CD4-positive, alpha-beta memory T cell (primary cell): ENCODE data around the gene FANCC. TPM values are rescaled to one million over a fixed set of nuclear protein-coding genes. Genes with fewer than 3 reads are reported as not detected.

Source experiments
- CTCF ChIA-PET: fragments of 350-600 bp; sonication (Branson Sonifier 250); formaldehyde crosslinking; loops from one replicate; lab custom pipeline; 2021; ENCODE audit warnings: inconsistent platforms; ENCODE audit not compliant: partially characterized antibody; lab: Charles Lee
- POLR2A ChIA-PET: fragments of 350-600 bp; sonication (Branson Sonifier 250); formaldehyde crosslinking; loops from one replicate; lab custom pipeline; 2021; ENCODE audit not compliant: partially characterized antibody; lab: Charles Lee
- DNase-seq, 5 donors: peaks; one replicate each; pipeline versions ENCODE4 v3.0.0 to v3.0.0-alpha.2; 2020 to 2022; ENCODE audit warnings: mixed read lengths in 1 of 5
- H3K27ac ChIP-seq: one replicate; pipeline ENCODE4 v1.7.0; 2013; ENCODE audit warnings: low read depth, low read length
- H3K27me3 ChIP-seq: 2 replicates; pipeline ENCODE4 v1.7.0; 2013; ENCODE audit warnings: mild to moderate bottlenecking, low read length, moderate library complexity; ENCODE audit not compliant: insufficient read depth
- H3K36me3 ChIP-seq: 2 replicates; pipeline ENCODE4 v1.7.0; 2013; ENCODE audit warnings: mild to moderate bottlenecking, low read length, moderate library complexity; ENCODE audit not compliant: insufficient read depth
- H3K4me1 ChIP-seq: 2 replicates; pipeline ENCODE4 v1.7.0; 2013; ENCODE audit warnings: mild to moderate bottlenecking, low read length, moderate library complexity; ENCODE audit not compliant: insufficient read depth
- H3K4me3 ChIP-seq, 2 donors: one replicate each; pipeline ENCODE4 v1.7.0; 2013; ENCODE audit warnings: low read length in 2 of 2, mild to moderate bottlenecking in 1 of 2
- H3K9me3 ChIP-seq, 2 donors: one replicate each; pipeline ENCODE4 v1.7.0; 2013; ENCODE audit warnings: low read length in 2 of 2, control low read depth in 1 of 2; ENCODE audit not compliant: control insufficient read depth in 1 of 2
- H3K27ac Mint-ChIP-seq, 7 donors: one replicate each; pipeline ENCODE4 v1.8.0; 2020 to 2021; ENCODE audit warnings: mixed read lengths in 7 of 7, mild to moderate bottlenecking in 6 of 7, inconsistent platforms in 3 of 7, moderate library complexity in 3 of 7
- H3K27me3 Mint-ChIP-seq, 2 donors: one replicate each; pipeline ENCODE4 v1.8.0; 2020 to 2021; ENCODE audit warnings: mixed read lengths in 2 of 2
- H3K36me3 Mint-ChIP-seq, 2 donors: one replicate each; pipeline ENCODE4 v1.8.0; 2020 to 2021; ENCODE audit warnings: mixed read lengths in 2 of 2, inconsistent platforms in 1 of 2, mild to moderate bottlenecking in 1 of 2
- H3K4me1 Mint-ChIP-seq, 4 donors: one replicate each; pipeline ENCODE4 v1.8.0; 2020 to 2021; ENCODE audit warnings: mixed read lengths in 4 of 4, mild to moderate bottlenecking in 1 of 4
- H3K4me3 Mint-ChIP-seq, 8 donors: one replicate each; pipeline ENCODE4 v1.8.0; 2020 to 2021; ENCODE audit warnings: mixed read lengths in 8 of 8, mild to moderate bottlenecking in 7 of 8, moderate library complexity in 6 of 8, inconsistent platforms in 3 of 8
- H3K9me3 Mint-ChIP-seq, 8 donors: one replicate each; pipeline ENCODE4 v1.8.0; 2020 to 2021; ENCODE audit warnings: mixed read lengths in 8 of 8, mild to moderate bottlenecking in 5 of 8, inconsistent platforms in 3 of 8, moderate library complexity in 1 of 8
- intact Hi-C: fragments of 100-400 bp; cut with micrococcal nuclease; formaldehyde crosslinking; loops from one replicate; pipeline ENCODE4 v1.15.1; 2023
- polyA plus RNA-seq, 2 donors: library from polyadenylated mRNA; unstranded; fragments of 300-500 nt; fragmentation: Illumina TruSeq; gene quantifications; one replicate each; pipeline ENCODE4 v1.2.3, GENCODE V29; 2021
- total RNA-seq, 2 experiments: library from RNA; stranded (reverse); gene quantifications; one replicate each; pipeline ENCODE4 v1.2.3, GENCODE V29; 2021

Gene FANCC
- total RNA-seq (1 to 10 TPM; 4.4 to 4.9 TPM), polyA plus RNA-seq (1 to 10 TPM in 1 of 2 donors, under 1 TPM in 1; 0.77 to 2.8 TPM)

- H3K27me3 ChIP-seq = no peaks in the 10 kb centered on the region
- peak within 1 kb of the TSS; percentile 55 to 76 for H3K4me3 ChIP-seq
- Mint-ChIP-seq H3K4me1 (peaks cover 7 to 21% (median 14%) of the 10 kb centered on the region in 4 donors), H3K27ac (peak within 1 kb of the TSS; percentile 87 to 95 (median 89)), H3K27me3 (peaks cover 0 to 3% of the 10 kb centered on the region in 2 donors), H3K36me3 (peaks cover 0 to 6% of the 10 kb centered on the region in 2 donors), H3K9me3 (no peaks in the 10 kb centered on the region), H3K4me3 (peak within 1 kb of the TSS; percentile 91 to 98 (median 93))
- intact Hi-C loops = loop anchor here (2.0 kb wide), 2 partner anchors 193 to 591 kb away; partner anchors contain the start of gene AOPEP
- no peaks in the 10 kb centered on the region for H3K9me3 ChIP-seq
- H3K27ac ChIP-seq = peak within 1 kb of the TSS; percentile 67
- ChIA-PET POLR2A (interaction anchor here (1.0 kb wide), 1 partner anchor 558 kb away, joined by 3 read pairs; the partner anchor contains the start of gene ERCC6L2), CTCF (no interaction called here)
- H3K4me1 ChIP-seq = peaks cover 15% of the 10 kb centered on the region
- peak; percentile 77 to 82 (median 80) for DNase-seq
- no peaks in the 10 kb centered on the region for H3K36me3 ChIP-seq
Measured at GRCh38 chr9:95317119-95317892, at the start of gene FANCC. TSS of gene FANCC (minus strand) at chr9:95317709. CDS start at chr9:95249291, 68,418 bp downstream.

- POLR2A ChIA-PET = no interaction called here
- Mint-ChIP-seq H3K27me3 (peaks cover 19 to 34% of the 10 kb centered on the region in 2 donors), H3K36me3 (no peaks in the 10 kb centered on the region), H3K4me3 (no peak overlapping the region), H3K4me1 (no peaks in the 10 kb centered on the region), H3K27ac (no peak overlapping the region), H3K9me3 (peaks cover 0 to 1% (median 0%) of the 10 kb centered on the region in 8 donors)
- intact Hi-C loops = no loop called here
- H3K36me3 ChIP-seq = no peaks in the 10 kb centered on the region
- CTCF ChIA-PET = interaction anchor here (1.4 kb wide), 1 partner anchor 15 kb away, joined by 3 read pairs; no protein-coding TSS in a partner anchor
- H3K27me3 ChIP-seq = no peaks in the 10 kb centered on the region
- DNase-seq = no peak
- no peak overlapping the region for H3K27ac ChIP-seq
- H3K4me1 ChIP-seq = no peaks in the 10 kb centered on the region
- H3K4me3 ChIP-seq = no peak overlapping the region
- H3K9me3 ChIP-seq = no peaks in the 10 kb centered on the region
Measured at GRCh38 chr9:95366731-95367325, 49.3 kb upstream of the FANCC start.

- H3K27ac Mint-ChIP-seq = no peak overlapping the region
- Histone ChIP-seq H3K36me3 (no peaks in the 10 kb centered on the region), H3K27me3 (no peaks in the 10 kb centered on the region), H3K4me3 (no peak overlapping the region), H3K4me1 (no peaks in the 10 kb centered on the region), H3K9me3 (no peaks in the 10 kb centered on the region), H3K27ac (no peak overlapping the region)
- H3K4me1 Mint-ChIP-seq = no peaks in the 10 kb centered on the region
- no peak for DNase-seq
- ChIA-PET POLR2A (no interaction called here), CTCF (no interaction called here)
- no peaks in the 10 kb centered on the region for H3K36me3 Mint-ChIP-seq
- intact Hi-C loops = no loop called here
- H3K9me3 Mint-ChIP-seq = peaks cover 0 to 1% (median 0%) of the 10 kb centered on the region in 8 donors
- no peak overlapping the region for H3K4me3 Mint-ChIP-seq
- peaks cover 17 to 37% of the 10 kb centered on the region in 2 donors for H3K27me3 Mint-ChIP-seq
Measured at GRCh38 chr9:95365766-95366165, 48.3 kb upstream of the FANCC start.

GRCh38 chr9:95363051-95363841 is 45.7 kb upstream of the FANCC start:
- Histone ChIP-seq H3K36me3 (no peaks in the 10 kb centered on the region), H3K4me3 (no peak overlapping the region), H3K27me3 (no peaks in the 10 kb centered on the region), H3K27ac (no peak overlapping the region), H3K4me1 (no peaks in the 10 kb centered on the region), H3K9me3 (no peaks in the 10 kb centered on the region)
- intact Hi-C loops = no loop called here
- POLR2A ChIA-PET = no interaction called here
- H3K27me3 Mint-ChIP-seq = peaks cover 15 to 26% of the 10 kb centered on the region in 2 donors
- DNase-seq = no peak
- no peaks in the 10 kb centered on the region for H3K4me1 Mint-ChIP-seq
- CTCF ChIA-PET = no interaction called here
- no peak overlapping the region for H3K27ac Mint-ChIP-seq
- H3K4me3 Mint-ChIP-seq = no peak overlapping the region
- H3K36me3 Mint-ChIP-seq = no peaks in the 10 kb centered on the region
- no peaks in the 10 kb centered on the region for H3K9me3 Mint-ChIP-seq

- H3K27me3 ChIP-seq = no peaks in the 10 kb centered on the region
Measured at GRCh38 chr9:95360866-95361265, 43.4 kb upstream of the FANCC start.

GRCh38 chr9:95357316-95357715 is 39.8 kb upstream of the FANCC start:
- DNase-seq = no peak
- H3K27ac Mint-ChIP-seq = no peak overlapping the region
- POLR2A ChIA-PET = no interaction called here
- Histone ChIP-seq H3K4me1 (no peaks in the 10 kb centered on the region), H3K9me3 (no peaks in the 10 kb centered on the region), H3K27me3 (no peaks in the 10 kb centered on the region), H3K4me3 (no peak overlapping the region), H3K36me3 (no peaks in the 10 kb centered on the region), H3K27ac (no peak overlapping the region)
- intact Hi-C loops = no loop called here
- no peaks in the 10 kb centered on the region for H3K36me3 Mint-ChIP-seq
- H3K9me3 Mint-ChIP-seq = no peaks in the 10 kb centered on the region
- H3K4me1 Mint-ChIP-seq = no peaks in the 10 kb centered on the region
- CTCF ChIA-PET = no interaction called here
- no peak overlapping the region for H3K4me3 Mint-ChIP-seq
- peaks cover 12 to 19% of the 10 kb centered on the region in 2 donors for H3K27me3 Mint-ChIP-seq

More at GRCh38 chr9:95360866-95361265, 43.4 kb upstream of the FANCC start:
- Mint-ChIP-seq H3K27ac (no peak overlapping the region), H3K4me3 (no peak overlapping the region), H3K4me1 (no peaks in the 10 kb centered on the region), H3K27me3 (peaks cover 13 to 28% of the 10 kb centered on the region in 2 donors), H3K9me3 (no peaks in the 10 kb centered on the region), H3K36me3 (no peaks in the 10 kb centered on the region)
- no peaks in the 10 kb centered on the region for H3K4me1 ChIP-seq
- DNase-seq = no peak
- H3K27ac ChIP-seq = no peak overlapping the region
- intact Hi-C loops = no loop called here
- no peak overlapping the region for H3K4me3 ChIP-seq
- no peaks in the 10 kb centered on the region for H3K9me3 ChIP-seq
- H3K36me3 ChIP-seq = no peaks in the 10 kb centered on the region
- POLR2A ChIA-PET = no interaction called here
- CTCF ChIA-PET = no interaction called here

GRCh38 chr9:95355500-95355899 is 38.0 kb upstream of the FANCC start:
- ChIA-PET POLR2A (no interaction called here), CTCF (interaction anchor here (1.5 kb wide), 1 partner anchor 19 kb away, joined by 4 read pairs; no protein-coding TSS in a partner anchor)
- Histone ChIP-seq H3K36me3 (no peaks in the 10 kb centered on the region), H3K4me1 (no peaks in the 10 kb centered on the region), H3K4me3 (no peak overlapping the region), H3K27ac (no peak overlapping the region), H3K9me3 (no peaks in the 10 kb centered on the region), H3K27me3 (no peaks in the 10 kb centered on the region)
- Mint-ChIP-seq H3K36me3 (no peaks in the 10 kb centered on the region), H3K27me3 (peaks cover 15 to 18% of the 10 kb centered on the region in 2 donors), H3K27ac (no peak overlapping the region), H3K4me3 (no peak overlapping the region), H3K9me3 (peaks cover 0 to 2% (median 0%) of the 10 kb centered on the region in 8 donors), H3K4me1 (peaks cover 0 to 4% (median 0%) of the 10 kb centered on the region in 4 donors)
- DNase-seq = no peak
- intact Hi-C loops = no loop called here
